ENCODE results near the gene CPN2.

DNA sequence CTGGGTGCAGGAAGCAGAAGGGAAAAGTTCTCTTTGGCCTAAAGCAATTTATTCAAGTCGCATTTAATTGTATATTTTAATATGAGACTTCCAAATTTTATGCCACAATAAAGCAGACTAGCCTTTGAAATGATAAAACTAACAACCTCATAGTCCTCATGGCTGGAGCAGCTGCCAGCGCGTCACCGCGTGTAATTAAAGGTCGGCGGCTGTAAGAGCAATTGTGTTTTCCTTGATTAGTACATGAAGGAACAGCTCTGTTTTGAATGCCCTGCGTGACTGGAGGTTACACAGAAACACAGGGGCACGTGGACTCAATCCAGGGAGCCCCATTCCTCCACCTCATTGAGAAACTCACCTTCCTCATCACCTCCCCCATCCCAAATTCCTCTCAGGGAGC is 28.5 kb upstream of the CPN2 start:
- no peak for TF ChIP-seq BHLHE40 (IDR thresholded peaks at IDR 0.05; ENCODE audit: borderline replicate concordance)
- no peak for TF ChIP-seq FOXK2 (IDR thresholded peaks at IDR 0.05)
- TF ChIP-seq ZNF384 (IDR thresholded peaks at IDR 0.05), result no peak
- no peak for TF ChIP-seq ARNT (IDR thresholded peaks at IDR 0.05)
- no peak for TF ChIP-seq SP1 (IDR thresholded peaks at IDR 0.05)
- TF ChIP-seq HDGF (IDR thresholded peaks at IDR 0.05; ENCODE audit: borderline replicate concordance), result no peak
- TF ChIP-seq ELF4 (IDR thresholded peaks at IDR 0.05), result no peak
- no peak for TF ChIP-seq L3MBTL2 (conservative IDR thresholded peaks at IDR 0.05)
- no peak for TF ChIP-seq LEF1 (IDR thresholded peaks at IDR 0.05; ENCODE audit: borderline replicate concordance)

Measured in HEK293T (cell line).